K562 treated with DMSO at 1 percent for 24 hours (cell line): ENCODE data around the gene SPRTN. TPM values are rescaled to one million over a fixed set of nuclear protein-coding genes. Genes with fewer than 3 reads are reported as not detected.

Experiments
- total RNA-seq: library from RNA; unstranded; fragments of 300-600 nt; gene quantifications from 2 replicates; pipeline ENCODE4 v1.2.3, GENCODE V29; 2022; ENCODE audit warnings: low read depth; ENCODE audit not compliant: insufficient read depth

The SPRTN gene, protein sequence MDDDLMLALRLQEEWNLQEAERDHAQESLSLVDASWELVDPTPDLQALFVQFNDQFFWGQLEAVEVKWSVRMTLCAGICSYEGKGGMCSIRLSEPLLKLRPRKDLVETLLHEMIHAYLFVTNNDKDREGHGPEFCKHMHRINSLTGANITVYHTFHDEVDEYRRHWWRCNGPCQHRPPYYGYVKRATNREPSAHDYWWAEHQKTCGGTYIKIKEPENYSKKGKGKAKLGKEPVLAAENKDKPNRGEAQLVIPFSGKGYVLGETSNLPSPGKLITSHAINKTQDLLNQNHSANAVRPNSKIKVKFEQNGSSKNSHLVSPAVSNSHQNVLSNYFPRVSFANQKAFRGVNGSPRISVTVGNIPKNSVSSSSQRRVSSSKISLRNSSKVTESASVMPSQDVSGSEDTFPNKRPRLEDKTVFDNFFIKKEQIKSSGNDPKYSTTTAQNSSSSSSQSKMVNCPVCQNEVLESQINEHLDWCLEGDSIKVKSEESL
- 12.2 and 12.7 TPM in 2 replicates for total RNA-seq

DNA sequence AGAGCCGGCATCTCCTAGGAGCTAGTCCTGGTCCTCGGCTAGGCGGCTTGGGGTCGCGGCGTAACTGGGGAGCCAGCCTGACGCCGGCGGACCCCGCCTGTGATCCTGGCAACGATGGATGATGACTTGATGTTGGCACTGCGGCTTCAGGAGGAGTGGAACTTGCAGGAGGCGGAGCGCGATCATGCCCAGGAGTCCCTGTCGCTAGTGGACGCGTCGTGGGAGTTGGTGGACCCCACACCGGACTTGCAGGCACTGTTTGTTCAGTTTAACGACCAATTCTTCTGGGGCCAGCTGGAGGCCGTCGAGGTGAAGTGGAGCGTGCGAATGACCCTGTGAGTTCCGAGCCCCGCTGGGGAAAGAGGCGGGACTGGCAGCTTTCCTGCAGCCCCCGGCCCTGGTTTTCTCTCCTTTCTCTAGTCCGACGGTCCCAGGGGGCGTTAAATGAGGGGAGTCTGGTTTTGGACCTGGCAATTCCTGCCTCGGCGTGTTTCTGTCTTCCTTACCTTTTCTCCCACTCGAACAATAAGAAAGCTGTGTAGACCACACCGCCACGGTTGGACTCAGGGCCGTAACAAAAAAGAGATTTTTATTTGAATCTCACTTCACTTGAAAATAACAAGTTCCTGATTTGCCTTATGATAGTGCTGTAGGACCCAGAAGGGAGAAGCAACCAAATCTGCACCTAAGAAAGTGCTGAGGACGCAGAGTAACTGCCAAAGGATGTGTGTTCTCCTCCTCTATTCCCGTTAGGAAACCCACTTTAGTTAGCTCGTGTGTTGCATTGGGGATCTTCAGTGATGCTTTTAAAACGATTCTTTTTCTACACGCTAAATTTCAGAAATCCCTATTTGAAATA lies at the start of gene SPRTN:
TSS of gene SPRTN (plus strand) at position 24 of the 859 bp plus-strand sequence. CDS start at position 115, 91 bp downstream.

DNA sequence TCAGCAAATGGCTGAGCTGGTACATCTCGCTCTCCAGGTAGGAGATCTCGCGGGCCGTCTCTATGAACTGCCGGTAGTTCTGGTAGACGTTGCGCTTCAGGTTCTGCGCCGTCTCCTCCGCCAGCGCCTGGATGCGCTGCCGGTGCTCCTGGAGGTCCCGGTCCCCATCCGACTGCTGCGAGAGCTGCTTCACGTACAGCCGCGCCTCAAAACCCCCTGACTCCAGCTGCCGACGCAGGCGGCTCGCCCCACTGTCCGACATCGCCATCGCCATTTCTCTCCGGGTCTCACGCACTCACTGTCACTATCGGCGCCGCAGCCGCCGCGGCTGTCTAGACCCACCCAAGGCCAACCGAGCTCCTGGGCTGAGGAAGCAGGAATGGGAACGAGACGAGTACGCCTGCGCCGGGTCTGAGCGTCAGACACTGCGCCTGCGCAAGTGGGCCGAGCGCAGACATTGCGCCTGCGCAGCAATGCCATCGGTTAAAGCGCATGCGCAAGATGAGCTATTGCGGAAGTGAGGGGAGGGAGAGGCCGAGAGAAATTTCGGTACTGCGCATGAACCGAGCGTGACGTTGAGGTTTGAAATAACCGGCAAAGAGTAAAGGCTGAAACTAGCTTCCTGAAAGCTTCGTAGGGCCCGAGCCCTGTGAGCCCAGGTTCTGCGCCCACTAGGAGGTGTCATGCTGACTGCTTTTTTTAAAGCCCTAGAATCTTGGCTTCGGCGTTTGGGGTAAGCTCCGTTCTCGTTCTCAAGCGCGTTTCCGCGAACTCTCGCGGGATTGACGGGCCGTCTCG lies 422 bp upstream of the SPRTN start, which contains the start of gene EXOC8:
TSS of gene EXOC8 (minus strand) at position 381 of the 798 bp plus-strand sequence. CDS start at position 274, 107 bp downstream.

Other genes with a start within 250 kb of the SPRTN start
- 0.41 and 0.49 TPM in 2 replicates for gene TRIM67, start 176.2 kb upstream of the SPRTN start, total RNA-seq
- 40.3 and 49.4 TPM in 2 replicates for gene GNPAT, start 97.1 kb upstream of the SPRTN start, total RNA-seq
- gene EXOC8, start 441 bp upstream of the SPRTN start, total RNA-seq, result 9.9 and 10.1 TPM in 2 replicates
- 22.0 and 25.3 TPM in 2 replicates for gene EGLN1, start 84.0 kb downstream of the SPRTN start, total RNA-seq
- gene TSNAX, start 190.4 kb downstream of the SPRTN start, total RNA-seq, result 29.7 and 30.7 TPM in 2 replicates